Hematopoietic multipotent progenitor cell treated with erythropoietin and hydrocortisone succinate and interleukin-3 and kit ligand, for 17 days (in vitro differentiated cells): ENCODE measurements around the gene TK2.
"Not testable (repeated sequence)": the region's sequence is repeated elsewhere in the genome, so short reads cannot be mapped to it uniquely, and the experiment has no call there.

ENCODE experiments used
- DNase-seq: peaks from one replicate; pipeline ENCODE4 v3.0.0-alpha.2; 2015; ENCODE audit warnings: low spot score

The TK2 gene

GRCh38 chr16:66519482-66520373 is 30.2 kb downstream of the TK2 start:
- no peak for DNase-seq

- DNase-seq = no peak
These were observed 32.2 kb downstream of the TK2 start for GRCh38 chr16:66517586-66518263.

- peak; percentile 83 for DNase-seq
These were observed 32.9 kb downstream of the TK2 start for GRCh38 chr16:66516808-66517585.

GRCh38 chr16:66516509-66516807 is 33.5 kb downstream of the TK2 start:
- DNase-seq = no peak

- peak; percentile 27 for DNase-seq
These were observed 34.1 kb downstream of the TK2 start for GRCh38 chr16:66515596-66516508.

- not testable (repeated sequence) for DNase-seq
These were observed 34.8 kb downstream of the TK2 start for GRCh38 chr16:66514980-66515595.

- DNase-seq = not testable (repeated sequence)
These were observed 35.5 kb downstream of the TK2 start for GRCh38 chr16:66514391-66514790.

DNA sequence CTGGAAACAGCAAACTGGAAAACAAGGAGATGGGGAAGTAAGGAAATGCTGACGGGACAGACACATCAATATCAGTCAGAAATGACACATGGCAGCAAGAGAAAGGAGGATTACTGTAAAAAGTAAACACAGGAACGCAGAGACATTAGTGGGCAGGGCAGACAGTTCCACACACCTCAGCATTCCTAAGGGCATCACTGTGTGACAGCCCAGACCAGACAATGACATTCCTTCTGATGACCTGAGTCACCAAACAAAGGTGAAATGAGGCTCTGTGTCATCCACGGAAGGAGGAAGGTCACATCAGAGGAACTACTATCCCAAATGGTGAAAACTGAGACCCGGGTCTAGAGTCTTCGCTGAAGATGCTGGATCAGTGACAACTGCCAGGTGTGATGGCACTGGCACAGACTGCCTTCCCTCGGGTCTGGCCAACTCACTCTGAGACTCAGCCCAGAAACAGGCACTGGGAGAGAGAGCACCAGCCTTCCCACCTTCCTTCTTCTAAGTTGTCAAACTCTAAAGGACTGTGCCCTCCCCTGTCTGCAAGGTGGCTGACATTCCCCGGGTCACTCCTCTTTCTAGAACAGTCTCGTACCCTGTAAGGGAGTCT is 36.7 kb downstream of the TK2 start:
- DNase-seq = no peak

DNA sequence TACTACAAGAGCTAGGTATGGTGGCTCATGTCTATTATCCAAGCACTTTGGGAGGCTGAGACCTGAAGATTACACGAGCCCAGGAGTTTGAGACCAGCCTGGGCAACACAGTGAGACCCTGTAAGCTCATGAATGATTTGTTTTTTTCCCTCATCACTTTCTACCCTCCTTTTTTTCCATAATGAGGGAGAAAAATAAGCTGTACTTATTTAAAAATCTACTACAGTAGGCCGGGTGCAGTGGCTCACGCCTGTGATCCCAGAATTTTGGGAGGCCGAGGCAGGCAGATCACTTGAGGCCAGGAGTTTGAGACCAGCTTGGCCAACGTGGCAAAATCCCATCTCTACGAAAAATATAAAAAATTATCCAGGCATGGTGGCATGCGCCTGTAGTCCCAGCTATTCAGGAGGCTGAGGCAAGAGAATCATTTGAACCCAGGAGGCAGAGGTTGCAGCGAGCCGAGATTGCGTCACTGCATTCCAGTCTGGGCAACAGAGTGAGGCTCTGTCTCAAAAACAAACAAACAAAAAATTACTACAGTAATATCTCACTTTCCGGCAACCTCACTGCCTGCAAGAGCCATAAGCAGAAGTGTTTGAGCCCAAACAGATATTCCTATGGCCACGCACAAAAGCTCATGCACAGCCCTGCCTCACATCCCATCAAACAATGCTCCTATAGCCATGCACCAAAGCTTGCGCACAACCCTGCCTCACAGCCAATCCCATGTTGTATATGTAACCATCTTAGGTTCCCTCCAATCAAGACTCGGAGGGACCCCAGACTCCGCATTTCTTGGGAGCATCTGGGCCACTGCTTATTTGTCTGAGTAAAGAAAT is 37.4 kb downstream of the TK2 start:
- DNase-seq = no peak

DNA sequence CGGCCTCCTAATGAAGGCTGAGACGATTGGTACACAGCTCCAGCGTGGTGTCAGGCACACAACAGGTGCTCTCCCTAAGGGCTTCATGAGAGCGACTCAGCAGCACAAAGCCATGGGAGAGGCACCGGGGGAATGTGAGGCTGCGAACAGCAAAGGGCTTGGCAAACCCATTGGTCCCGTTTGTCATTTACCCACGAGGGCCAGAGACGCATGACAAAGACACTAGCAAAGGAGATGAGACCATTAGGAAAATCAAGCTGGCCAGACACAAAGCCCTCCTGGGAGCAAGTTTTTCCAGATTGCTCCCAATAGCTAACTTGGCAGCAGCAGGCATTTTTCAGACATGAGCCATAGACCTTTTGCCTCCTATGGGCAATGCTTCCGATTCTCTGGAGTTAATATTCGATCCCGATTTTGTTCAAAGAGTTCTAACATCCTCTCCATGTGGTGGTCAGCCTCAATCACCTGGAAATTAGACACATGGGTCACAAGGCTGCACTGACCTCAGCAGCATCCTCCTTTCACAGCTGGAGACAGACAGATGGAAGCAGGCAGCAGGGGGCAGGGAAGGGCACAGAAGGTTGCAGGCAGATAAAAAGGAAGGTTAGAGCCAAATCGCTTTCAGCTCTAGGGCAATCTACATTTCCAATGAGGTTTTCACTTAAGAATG is 38.2 kb downstream of the TK2 start:
- DNase-seq = peak; percentile 31

GRCh38 chr16:66510711-66511601 is 39.0 kb downstream of the TK2 start:
- no peak for DNase-seq

DNA sequence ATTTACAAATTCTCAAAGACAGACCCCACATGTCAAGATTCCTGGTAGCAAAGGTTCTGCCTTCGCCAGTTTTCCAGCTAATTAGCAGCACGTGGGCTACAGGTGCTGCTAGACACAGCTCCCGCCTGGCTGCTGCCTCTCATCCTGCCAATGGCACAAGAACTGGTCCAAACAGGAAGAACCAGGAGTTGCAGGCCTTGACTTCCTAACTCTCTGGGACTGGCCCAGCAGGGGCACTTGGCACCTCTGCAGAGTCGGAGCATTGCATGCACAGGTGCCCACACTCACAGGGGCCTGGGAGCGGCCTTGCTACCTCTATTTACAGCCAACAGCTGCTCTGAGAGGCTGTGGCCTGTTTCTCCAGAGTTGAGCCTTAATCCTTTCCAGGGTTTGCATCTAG is 39.6 kb downstream of the TK2 start:
- no peak for DNase-seq

DNA sequence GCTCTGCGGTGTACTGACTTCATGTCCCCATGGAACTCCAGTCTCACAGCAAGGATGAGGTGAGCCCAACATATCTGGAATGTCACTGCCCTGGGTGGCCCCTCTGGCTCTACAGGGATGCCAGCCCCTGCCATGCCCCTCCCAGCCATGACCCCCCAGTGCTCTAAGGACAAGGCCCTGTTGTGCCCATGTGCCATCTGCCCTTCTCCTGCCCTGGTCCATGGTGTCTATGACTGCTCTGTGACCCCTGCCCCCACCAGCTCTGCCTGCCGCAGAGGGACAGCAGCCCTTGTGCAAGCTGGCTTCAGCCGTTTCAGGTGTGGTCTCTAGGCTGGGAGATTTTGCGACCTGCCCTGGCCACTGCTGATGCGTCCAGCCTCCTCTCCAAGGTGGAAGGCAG is 40.3 kb downstream of the TK2 start:
- DNase-seq = no peak

- no peak for DNase-seq
These were observed 40.9 kb downstream of the TK2 start for GRCh38 chr16:66508914-66509496.

DNA sequence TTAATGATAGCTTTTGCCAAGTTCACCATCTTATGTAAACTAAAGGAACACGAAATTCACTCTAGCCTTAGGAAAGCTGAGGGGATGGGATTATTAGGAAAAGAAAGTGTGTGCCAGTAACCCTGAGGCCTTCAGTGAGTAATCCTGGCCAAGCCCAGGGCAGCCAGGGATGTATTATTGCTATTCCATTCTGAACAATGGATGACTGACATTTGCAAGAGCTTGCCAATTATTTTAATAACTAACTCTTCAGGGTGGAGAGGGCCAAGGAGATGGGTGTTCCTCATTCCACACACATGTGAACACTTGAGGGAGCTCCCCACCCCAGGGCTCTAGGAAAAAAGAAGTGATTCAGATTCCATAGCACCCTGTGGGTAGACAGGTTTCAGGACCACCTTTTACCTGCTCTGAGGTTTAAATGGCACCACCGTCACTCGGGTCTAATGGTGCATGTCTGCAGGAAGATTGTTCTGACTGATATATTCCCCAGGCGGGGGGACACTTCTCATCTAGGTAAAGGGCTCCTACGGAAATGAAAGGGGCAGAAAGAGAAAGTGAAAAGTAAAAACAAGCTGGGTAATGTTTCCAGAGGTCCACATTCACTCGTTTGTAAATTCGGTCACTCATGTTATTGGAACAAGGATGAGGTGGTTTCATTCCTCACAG is 41.5 kb downstream of the TK2 start:
- DNase-seq = no peak

DNA sequence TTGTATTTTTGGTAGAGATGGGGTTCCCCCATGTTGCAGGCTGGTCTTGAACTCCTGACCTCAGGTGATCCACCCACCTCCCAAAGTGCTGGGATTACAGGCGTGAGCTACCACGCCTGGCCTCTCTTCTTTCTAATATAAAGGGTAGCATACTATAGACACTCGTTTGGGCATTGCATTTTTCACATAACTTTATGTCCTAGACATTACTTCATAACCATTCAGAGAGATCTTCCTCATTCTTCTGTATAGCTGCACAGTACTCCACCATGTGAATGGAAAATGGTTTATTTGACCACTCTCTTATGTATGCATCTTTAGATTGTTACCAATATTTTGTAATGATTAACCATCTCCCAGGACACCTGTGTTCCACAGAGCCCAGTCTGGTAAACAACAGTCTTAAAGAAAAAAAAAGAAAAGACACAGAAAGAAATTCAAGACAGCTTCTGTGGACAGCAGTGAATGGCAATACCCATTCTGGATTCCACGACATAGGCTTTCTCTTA is 42.1 kb downstream of the TK2 start:
- no peak for DNase-seq

- DNase-seq = no peak
These were observed 46.3 kb downstream of the TK2 start for GRCh38 chr16:66503612-66504011.
